GM19395 (cell line): ENCODE measurements around the gene KRTAP2-3.
"Not testable (repeated sequence)": the region's sequence is repeated elsewhere in the genome, so short reads cannot be mapped to it uniquely, and the experiment has no call there.

Source experiments
- ATAC-seq: cut with Tn5 transposase; IDR thresholded peaks from one replicate; pipeline ENCODE4 v1.9.1; 2021; ENCODE audit warnings: mild to moderate bottlenecking, moderate library complexity; ENCODE audit not compliant: unreplicated experiment

KRTAP2-3 gene

DNA sequence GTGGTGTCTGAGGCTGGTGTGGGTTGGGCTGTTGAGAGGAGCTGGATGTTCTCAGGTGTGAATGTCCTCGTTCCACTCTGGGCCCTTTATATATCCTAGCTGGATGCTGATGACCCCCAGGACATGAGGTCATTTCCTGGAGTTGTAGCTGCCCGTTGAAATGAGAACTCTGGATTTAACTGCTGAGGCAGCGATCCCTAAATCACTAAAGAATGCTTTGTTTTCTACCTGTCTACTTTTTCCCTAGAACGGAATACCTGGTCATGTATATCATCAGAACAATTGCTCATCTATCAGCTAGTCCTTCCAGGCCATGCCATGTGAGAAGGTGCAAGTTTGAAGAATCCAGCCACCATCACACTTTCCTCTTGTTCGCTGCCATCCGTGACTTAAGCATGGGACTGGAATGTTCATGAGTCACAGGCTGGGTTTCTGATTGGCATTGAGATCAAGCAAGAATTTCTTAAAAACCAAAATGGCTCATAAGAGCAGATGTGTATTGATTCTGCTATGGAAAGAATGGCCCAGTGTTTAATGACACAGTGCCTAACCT, at the start of gene KRTAP2-3:
Gene KRTAP2-3, minus strand, starts transcription at position 63 of the 553 bp plus-strand sequence. CDS start 64 bp downstream, outside the sequence.
- no peak for ATAC-seq

GRCh38 chr17:41108728-41109386, 48.9 kb upstream of the KRTAP2-3 start:
- ATAC-seq, result not testable (repeated sequence)

DNA sequence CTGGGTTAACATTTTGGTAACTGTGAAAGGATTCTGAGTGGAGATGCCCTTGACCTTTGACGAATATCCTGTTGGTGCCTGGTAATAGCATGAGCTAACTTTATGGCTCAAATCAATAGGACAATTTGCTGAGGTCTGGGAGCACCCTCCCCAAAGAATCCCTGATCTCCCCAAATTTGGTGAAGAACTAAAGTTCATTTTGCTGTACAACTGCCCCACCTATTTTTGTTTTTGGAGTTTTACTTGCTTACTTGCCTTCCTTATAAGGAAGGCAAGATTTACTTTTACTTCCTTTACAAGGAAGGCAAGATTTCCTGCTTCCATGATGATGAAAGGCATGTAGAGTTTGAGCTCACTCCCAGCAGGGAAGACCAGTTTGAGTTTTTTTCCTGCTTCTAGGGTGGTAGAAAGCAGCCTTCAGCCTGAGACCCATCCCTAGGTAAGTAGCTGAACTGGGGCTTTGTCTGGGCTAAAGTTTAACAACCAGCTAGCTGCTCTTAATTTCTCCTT, 48.1 kb upstream of the KRTAP2-3 start:
- ATAC-seq, result no peak

DNA sequence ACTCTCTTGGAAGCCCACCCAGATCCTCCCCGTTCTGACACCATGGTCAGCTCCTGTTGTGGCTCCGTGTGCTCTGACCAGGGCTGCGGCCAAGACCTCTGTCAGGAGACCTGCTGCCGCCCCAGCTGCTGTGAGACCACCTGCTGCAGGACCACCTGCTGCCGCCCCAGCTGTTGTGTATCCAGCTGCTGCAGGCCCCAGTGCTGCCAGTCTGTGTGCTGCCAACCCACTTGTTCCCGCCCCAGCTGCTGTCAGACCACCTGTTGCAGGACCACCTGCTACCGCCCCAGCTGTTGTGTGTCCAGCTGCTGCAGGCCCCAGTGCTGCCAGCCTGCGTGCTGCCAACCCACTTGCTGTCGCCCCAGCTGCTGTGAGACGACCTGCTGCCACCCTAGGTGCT, 45.4 kb upstream of the KRTAP2-3 start, which contains the start of gene KRTAP4-9:
Gene KRTAP4-9, plus strand, starts transcription at position 43 of the 400 bp plus-strand sequence. Its CDS starts 0 bp downstream, at position 43.
- ATAC-seq, result not testable (repeated sequence)

GRCh38 chr17:41104386-41105038, 44.6 kb upstream of the KRTAP2-3 start:
- not testable (repeated sequence) for ATAC-seq

- ATAC-seq, result no peak
Measured at GRCh38 chr17:41103896-41104295, 44.0 kb upstream of the KRTAP2-3 start.

GRCh38 chr17:41101586-41102259, 41.8 kb upstream of the KRTAP2-3 start, which contains the start of gene KRTAP4-16:
Gene KRTAP4-16, minus strand, starts transcription at chr17:41102209. Its CDS starts 0 bp downstream, at chr17:41102209.
- ATAC-seq, result no peak

- ATAC-seq, result not testable (repeated sequence)
Measured at GRCh38 chr17:41099682-41100480, 40.0 kb upstream of the KRTAP2-3 start.

DNA sequence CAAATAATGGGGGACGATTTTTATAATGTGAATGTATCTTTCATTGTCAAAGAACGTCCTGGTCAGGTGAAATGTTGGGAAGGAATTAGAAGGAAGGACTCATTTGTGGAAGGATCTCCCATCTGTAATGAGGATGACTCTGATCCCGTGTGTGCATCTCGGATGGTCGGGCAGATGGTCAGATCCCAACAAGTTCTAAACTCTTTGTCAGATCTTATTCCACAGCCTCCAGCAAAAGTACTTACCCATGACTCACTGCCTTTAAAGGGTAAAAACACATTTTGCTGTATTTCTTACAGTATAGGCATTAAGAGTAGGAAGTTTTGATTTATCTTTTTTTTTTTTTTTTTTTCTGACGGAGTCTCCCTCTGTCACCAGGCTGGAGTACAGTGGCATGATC, 38.6 kb upstream of the KRTAP2-3 start:
- ATAC-seq, result no peak

DNA sequence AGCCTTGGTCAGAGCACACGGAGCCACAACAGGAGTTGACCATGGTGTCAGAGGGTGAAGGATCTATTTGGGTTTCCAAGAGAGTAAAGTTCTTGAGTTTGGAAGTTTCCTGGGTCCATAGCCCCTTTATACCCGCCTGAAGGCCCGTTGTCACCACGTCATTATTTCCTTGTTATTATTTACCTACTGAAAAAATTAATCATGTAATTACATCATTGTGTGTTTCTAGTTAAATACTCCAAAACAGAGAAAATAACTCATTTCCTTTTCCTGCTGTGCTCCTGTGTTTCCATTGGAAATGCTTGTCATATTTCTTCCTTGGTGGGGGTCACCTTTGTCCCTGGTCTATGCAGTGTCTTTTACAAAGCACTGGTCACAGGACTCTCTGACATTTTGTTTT, 38.1 kb upstream of the KRTAP2-3 start, which contains the start of gene KRTAP4-8:
Gene KRTAP4-8, minus strand, starts transcription at position 101 of the 400 bp plus-strand sequence. Its CDS starts 58 bp downstream, at position 43.
- no peak for ATAC-seq

DNA sequence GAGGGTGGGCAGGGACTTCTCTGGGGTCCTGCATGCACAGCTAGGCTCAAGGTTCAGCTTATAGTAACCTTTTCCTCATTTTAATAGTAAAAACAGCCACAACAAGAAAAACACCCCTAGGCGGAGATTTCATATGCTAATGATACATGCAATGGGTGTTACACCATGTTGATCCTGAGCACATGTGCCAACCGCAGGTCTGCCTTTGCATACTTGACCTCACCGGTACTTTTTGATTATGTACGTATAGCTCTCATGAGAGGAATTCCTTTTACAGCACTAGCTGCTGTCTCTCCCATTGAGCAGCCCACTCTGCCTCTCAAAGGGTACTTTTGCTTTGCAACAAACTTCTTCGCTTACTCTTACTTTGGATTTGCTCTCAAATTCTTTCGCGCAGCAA, 36.1 kb upstream of the KRTAP2-3 start:
- ATAC-seq, result no peak

DNA sequence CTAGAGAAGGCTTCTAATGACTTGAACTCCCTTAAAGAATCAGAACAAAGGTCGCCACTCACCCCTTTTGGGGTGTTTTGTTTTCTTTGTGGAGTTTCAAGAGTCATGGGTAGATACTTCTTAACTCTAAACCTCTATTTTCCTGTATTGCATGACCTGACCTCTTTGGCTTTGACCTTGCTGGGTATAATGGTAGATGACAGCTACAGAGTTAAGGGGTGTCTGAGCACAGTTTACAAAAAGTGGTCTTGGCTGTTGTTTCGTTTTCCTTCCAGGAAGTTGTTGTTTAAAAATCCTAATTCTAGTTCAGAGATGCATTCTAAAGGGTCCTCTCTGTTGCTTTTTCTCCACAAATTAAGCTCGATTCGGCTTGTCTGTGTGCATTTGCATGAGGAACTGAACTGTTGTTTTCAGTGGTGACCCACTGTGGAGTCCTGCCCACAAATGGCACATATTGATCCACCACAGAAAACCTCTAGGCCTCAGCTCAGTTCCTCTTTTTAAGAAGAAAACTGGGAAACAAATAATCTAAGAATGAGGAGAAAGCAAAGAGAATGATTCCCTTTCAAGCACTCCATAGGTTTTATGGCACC, 28.9 kb upstream of the KRTAP2-3 start:
- not testable (repeated sequence) for ATAC-seq

- ATAC-seq, result not testable (repeated sequence)
Measured at GRCh38 chr17:41084100-41084856, 24.4 kb upstream of the KRTAP2-3 start, which contains the start of gene KRTAP4-7. Gene KRTAP4-7, plus strand, starts transcription at chr17:41084150. Its CDS starts 57 bp downstream, at chr17:41084207.

- ATAC-seq, result not testable (repeated sequence)
Measured at GRCh38 chr17:41083427-41083826, 23.5 kb upstream of the KRTAP2-3 start.

- ATAC-seq, result no peak
Measured at GRCh38 chr17:41082626-41083025, 22.7 kb upstream of the KRTAP2-3 start.

DNA sequence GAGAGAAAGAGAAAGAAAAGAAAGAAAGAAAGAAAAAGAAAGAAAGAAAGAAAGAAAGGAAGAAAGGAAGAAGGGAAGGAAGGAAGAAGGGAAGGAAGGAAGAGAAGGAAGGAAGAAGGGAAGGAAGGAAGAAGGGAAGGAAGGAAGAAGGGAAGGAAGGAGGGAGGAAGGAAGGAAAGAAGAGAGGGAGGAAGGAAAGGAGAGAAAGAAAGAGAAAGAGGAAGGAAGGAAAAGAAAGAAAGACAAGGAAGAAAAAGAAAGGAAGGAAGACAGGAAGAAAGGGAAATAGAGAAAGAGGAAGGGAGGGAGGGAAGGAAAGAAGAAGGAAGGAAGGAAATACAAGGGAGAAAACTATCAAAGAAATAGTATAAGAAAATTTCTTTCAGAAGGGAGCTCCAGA, 16.9 kb upstream of the KRTAP2-3 start:
- ATAC-seq, result no peak

DNA sequence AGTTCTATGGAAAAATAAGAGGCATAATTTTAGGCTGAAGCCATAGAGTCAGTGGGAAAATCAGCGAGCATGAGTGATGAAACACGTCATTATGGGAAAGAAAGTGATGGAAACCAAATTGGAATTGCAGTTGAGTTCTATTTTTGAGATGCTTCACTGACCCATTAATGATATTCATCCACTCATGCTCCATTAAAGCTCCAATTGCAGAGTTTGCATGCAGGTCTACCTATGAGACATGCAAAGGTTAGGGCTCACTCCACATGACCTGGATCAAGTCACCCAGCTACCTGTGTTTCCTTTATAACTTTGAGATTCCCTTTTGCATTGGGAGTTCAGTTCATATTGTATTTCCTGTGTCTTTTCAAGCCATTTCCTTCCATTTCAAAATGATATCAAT, 13.8 kb upstream of the KRTAP2-3 start:
- ATAC-seq, result no peak

- no peak for ATAC-seq
Measured at GRCh38 chr17:41071606-41072360, 11.9 kb upstream of the KRTAP2-3 start.
